Body of pancreas (tissue), 4 donors: ENCODE data around the gene KCNMB2.

Experiments used
- CTCF ChIP-seq, 7 experiments: fragments of 450-650 bp in 4 of 7; fragments of 200-600 bp in 3 of 7; sonication (generic) in 3 of 7; IDR thresholded peaks; one replicate each; pipeline ENCODE4 v1.5.1; 2016 to 2019; ENCODE audit warnings: antibody characterized with exemption in 7 of 7
- POLR2A ChIP-seq, 3 donors: fragments of 450-650 bp; IDR thresholded peaks; one replicate each; pipeline ENCODE4 v1.6.1; 2016; ENCODE audit warnings: antibody characterized with exemption in 3 of 3, mild to moderate bottlenecking in 2 of 3

DNA sequence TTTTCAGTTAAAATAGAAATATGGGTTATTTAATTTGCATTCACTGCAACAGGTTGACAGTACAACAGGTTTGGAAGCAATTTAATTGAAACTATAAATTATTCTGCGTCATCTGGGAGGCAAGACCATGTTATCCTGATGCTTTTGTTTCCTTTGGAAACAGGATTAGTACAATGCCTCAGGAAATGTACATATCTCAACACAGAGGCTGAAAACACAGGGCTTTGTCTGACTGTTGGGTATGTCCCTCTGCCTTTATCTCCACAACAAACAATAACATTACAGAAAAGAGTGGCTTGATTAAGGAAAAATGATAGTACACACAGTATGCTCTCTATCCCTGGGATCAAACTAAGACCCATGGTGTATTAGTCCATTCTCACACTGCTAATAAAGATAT, 95.7 kb downstream of the KCNMB2 start:
- TF ChIP-seq CTCF (IDR thresholded peaks at IDR 0.05) (no peak), POLR2A (IDR thresholded peaks at IDR 0.05) (no peak)
